HL-60 (cell line): Measurements from ENCODE around the gene MED16.

Experiments
- CTCF ChIP-seq: IDR thresholded peaks from one replicate; pipeline ENCODE4 v1.5.1; 2011; ENCODE audit warnings: low read length, control low read depth, inconsistent platforms; ENCODE audit not compliant: insufficient read depth
- GABPA ChIP-seq: IDR thresholded peaks from 2 replicates; pipeline ENCODE4 v1.6.1; 2012; ENCODE audit warnings: low read depth
- POLR2AphosphoS5 ChIP-seq: IDR thresholded peaks from 2 replicates; pipeline ENCODE4 v1.6.1; 2012; ENCODE audit warnings: low read depth
- SPI1 ChIP-seq: IDR thresholded peaks from 2 replicates; pipeline ENCODE4 v1.6.1; 2012; ENCODE audit warnings: low read depth, mild to moderate bottlenecking, borderline replicate concordance

- TF ChIP-seq CTCF = no peak
- TF ChIP-seq POLR2AphosphoS5 = no peak
- no peak for TF ChIP-seq GABPA
- TF ChIP-seq SPI1 = no peak
Observed at GRCh38 chr19:888581-889385, 4.2 kb downstream of the MED16 start.
